Kidney tubule cell (primary cell): ENCODE measurements around the gene SLC40A1.
A peak's percentile ranks its signal among the peaks of the same experiment; 100 is the strongest.

Source experiments
- DNase-seq: peaks from one replicate; pipeline ENCODE4 v3.0.0-alpha.2; 2018; ENCODE audit warnings: low spot score

Gene SLC40A1

DNA sequence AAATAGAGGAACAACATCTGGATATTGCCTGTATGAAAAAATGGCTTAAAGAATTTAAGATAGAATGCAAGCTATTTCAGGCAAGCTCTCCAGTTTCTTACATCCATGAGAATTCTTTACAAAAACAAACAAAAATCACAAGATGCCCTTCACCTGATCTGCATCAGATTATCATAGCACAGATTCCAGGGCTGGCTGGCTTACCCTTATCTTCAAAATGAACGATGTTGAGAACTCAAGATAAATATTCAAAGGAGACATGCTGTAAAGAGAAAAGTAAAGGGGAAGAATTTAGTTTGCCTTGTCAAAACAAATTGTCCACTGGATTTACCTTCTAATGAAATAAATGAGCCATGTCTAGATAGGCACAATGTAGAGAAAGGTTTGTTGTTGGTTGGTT lies 18.7 kb upstream of the SLC40A1 start:
- no peak for DNase-seq

DNA sequence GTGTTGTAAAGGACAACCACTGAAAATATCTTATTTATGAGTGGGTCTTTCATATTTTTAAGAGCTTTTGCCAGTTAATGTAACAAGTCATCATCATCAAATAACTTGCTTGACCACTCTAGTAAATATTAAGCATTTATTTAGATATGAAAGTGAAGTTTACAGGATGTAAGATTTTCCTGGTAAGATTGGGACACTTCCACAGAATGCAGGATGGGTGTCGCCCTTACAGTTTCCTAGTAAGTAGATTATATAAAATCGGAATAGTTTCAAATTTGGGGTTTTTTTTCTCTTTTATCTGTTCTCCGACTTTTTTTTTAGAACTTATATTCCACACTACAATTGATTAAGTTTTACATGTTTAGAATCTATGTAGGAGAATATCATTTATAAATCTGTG lies 14.8 kb upstream of the SLC40A1 start:
- no peak for DNase-seq

DNA sequence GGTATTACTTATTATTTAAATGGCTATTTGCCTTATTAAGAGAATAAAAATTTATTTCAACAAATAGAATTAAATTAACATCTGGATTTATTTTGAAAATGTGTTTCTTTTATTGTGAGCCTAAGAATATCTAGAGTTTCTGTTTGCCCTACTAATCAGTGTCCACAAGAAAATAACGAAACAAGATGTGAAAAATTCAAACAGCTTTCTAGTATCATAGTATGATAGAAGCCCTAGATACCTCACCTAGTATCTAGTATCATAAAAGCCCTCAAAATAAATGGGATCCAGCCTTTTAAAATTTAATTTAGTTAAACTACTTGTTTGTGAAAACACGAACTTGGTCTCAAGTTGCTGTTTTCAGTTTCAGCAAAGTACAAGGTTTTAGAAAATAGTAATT lies 13.7 kb upstream of the SLC40A1 start:
- no peak for DNase-seq

DNA sequence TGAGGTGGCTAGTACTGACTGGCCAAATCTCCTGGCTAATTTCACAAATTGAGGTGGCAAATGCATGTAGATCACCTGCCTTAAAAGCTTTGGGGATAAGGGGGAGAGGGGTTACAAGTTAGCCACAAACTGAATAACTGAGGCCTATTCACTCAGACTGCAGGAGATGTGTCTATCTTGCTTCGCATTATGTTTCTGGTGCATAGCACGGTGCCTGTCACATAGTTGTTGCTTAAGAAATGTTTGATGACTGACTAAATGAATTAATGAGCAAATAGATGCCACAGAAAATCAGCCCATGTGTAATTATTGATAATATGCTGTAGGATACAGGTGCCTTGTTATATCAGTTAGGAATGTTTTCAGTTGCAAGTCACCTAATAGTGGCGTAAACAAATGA lies 12.5 kb upstream of the SLC40A1 start:
- DNase-seq: no peak

DNA sequence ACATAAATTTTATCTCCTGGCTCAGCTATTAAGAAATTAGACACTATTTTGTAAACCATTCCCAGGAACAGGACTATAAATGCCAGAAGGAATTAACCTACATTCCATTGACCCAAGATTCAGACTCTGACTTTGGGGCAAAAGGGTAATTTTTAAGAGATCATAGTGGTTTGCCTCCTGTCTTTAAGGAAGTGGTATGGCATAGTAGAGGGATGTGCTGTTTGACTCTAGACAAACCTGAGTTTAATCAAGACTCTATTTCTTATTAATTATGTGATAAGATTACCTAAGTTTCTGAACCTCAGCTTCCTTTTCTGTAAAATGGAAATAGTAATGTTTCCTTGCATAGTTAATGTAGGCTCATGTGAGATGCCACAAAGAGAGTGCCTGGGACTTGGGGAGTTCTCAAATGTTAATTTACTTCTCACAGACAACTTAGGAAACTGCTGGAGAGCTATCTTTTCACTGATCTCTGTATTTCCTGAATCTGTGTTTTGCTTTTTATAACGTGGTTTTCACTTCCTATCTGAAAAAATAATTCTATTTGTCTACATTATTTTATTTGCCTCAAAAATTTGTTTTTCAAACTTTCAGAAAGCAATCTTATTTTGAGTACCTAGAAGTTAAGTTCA lies 11.9 kb upstream of the SLC40A1 start:
- DNase-seq: no peak

DNA sequence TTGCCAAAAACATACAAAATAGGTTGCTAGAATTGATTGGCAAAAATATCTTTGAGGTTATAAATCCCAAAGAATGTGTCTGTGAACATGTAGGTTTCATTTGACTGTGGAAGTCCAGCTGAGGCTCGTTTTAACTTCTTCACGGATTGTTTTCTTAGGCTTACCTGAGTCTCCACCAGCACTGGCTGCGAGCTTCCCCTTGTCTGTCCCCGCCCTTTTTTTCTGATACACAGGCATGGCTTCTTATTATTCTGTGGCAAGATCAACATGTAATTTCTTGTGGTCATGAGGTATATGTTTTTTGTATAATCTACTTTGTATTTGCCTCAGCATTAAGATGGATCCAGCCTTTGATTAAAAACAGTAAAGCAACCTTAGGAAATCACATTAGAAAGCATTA lies 7.2 kb upstream of the SLC40A1 start:
- DNase-seq: no peak

DNA sequence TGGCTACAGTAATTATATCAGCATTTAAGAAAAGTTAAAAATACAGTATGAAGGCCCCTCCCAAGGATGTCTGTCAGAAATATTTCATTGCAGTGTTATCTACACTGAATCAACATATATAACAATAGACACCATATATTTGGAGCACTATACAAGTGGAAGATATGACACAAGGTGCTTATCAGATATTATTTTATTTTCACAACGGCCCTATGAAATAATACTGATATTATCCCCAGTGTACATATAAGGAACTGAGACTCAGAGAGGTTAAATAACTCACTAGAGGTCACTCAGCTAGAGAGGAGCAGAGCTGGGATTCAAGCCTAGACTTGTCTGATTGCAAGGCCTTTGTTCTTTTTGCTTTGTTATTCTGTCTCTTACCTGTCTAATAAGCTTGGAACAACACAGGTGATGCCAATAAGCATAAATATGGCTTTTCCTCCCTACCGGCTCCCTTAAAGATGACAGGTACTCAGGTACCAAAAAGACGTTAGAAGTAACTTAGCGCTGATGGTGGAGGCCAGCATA lies 4.7 kb upstream of the SLC40A1 start:
- no peak for DNase-seq

DNA sequence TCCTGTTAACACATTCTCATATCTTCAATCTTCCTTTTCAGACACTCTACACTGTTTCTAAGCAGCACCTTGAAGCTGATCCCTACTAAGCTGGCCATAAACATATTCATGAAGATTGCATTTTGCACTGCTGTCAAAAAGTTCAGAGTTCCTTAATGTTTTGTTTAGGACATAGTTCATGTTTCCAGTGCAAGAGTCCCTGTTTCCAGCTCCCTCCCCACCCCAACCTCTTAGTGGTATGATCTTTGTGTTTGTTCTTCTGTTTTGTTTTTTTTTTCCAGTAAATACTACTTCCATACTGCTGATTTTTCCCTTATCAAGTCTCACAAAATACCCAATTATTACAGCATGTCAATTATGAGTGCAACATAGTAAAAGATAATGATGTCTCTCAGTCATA lies 4.1 kb upstream of the SLC40A1 start:
- DNase-seq: no peak

DNA sequence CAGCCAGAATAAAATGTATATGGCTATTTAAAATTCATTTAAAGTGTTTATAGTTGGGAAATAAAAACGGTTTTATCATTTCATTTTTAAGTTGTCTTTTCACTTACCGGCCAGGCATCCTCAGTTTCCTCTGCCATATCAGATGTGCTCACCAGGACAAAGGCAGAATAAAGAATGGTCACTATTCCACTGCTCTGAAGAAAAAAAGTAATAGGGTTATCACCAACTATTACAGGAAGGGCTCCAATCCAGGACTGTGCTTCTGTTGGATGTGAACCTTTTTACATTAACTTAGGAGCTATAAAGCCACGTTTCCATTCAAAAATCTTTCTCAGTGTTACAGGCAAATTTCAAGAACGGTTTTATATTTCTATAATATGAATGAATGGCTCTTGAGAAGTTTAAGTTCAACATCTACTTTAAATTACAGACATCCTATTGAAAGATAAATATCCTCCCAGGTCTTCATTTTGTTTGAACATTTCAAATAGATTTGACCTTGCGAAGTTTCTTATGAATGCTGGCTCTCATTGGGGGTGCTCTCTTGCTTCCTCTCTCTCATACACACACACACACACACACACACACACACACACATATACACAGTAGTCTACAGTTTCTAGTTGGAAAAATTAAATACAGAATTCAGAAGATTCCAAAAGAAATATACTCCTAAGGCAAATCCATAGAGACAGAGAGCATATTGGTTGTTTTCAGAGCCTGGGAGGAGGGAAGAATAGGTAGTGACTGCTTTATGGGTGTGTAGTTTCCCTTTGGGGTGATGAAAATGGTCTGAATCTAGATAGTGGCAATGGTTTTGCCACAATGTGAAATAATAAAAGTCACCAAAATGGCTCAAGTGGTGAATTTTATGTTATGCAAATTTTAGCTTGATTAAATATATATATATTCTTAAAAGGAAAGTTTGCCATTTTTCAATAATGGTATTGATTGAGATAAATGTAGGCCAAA lies 2.9 kb upstream of the SLC40A1 start:
- DNase-seq: no peak

DNA sequence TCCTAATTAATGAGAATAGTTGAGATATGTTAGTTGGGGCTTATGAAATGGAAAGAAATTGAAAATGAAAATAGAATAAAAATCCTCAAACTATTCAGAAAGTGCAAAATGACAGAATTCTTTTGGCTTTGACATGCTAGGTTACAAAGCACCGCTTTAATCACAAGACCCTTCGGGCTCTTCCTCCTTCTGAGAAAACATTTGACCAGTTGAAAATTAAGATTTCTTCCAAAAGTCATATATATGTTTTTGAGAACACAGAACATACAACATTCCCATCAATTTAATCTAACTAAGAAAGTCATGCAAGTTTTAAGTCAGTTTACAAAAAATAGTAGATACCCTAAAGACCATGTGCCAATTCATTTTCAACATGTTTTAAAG lies 2.2 kb upstream of the SLC40A1 start:
- no peak for DNase-seq

DNA sequence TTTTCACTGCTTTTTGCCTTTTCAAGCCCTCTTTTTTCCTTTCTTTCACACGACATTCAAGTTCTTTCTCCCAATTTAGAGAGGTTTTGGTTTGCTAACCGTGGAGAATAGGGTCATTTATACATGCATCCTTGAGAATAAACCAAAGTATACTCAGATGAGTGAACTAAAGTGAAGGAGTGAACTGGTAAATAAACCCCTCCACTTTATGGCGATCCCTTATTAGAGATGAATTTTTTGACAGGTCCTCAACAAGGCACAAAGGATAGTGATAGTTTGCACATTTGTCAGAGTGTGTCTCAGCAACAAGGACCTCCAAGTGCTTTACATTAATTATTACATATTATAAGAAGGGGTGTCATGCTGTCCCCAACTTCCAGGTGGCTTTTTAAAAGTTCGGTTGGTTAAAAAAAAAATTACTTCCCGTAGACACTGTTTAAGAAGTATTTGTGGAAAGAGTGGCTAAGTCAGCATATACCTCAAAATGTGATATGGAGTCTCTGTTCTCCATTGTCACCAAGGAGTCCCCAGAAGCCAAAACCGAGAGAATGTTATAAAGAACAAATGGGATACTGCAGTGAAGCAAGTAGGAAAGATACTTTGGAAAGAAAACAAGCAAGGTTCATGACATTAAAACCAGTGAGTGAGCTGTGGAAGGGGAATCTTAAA lies 1.7 kb upstream of the SLC40A1 start:
- DNase-seq: no peak

DNA sequence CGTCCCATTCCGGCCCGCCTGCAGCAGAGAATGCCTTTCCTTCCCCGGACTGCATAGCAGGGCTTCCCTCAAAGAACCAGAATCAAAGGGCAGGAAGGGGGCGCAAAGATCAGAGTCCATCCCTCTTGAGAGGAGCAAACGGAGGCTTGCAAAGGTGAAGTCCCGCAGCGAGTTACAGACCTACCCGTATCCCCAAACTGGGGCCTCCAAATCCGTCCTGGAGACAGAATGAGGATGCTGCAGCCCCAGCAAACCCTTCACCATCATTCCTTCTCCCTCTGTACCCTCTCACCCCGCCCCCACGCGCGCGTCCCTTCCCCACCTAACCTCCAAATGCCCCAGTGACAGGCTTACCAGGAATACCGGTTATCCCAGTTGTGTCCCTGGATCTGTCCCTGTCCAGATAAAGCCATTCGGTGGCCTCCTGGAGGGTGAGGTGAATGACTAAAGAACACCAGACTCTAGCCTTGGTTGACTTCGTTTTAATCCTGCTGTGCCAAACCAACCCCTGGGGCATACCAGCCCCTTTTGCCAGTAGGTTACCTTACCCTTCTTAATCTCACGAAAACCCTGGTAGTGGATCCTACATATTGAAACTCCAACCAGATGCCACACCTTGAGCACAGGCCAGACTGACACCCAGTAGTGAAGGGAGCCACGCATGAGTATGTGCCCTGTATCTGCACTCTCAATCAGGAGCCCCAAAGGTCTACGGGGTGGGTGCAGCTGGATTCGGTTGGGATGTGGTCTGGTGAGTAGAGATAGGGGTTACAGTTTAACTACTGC lies 961 bp upstream of the SLC40A1 start:
- DNase-seq: no peak

DNA sequence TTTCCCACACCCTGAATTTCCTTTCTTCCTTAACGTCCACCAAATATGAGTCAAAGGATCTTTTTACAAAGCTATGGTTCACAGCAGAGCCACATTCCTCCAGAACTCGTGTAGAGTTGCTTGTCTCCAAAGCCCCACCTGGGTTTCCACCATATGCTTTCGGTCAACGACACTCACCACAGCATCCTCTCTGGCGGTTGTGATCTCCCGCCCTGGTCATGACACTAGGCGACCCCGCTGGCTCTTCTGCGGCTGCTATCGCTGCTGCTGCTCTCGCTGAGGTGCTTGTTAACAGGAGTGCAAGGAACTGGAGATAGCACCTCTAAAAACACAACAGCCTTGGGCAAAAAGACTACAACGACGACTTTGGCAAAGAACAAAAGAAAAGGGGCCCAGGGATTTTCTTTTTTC lies 340 bp downstream of the SLC40A1 start:
- peak; percentile 32 for DNase-seq

DNA sequence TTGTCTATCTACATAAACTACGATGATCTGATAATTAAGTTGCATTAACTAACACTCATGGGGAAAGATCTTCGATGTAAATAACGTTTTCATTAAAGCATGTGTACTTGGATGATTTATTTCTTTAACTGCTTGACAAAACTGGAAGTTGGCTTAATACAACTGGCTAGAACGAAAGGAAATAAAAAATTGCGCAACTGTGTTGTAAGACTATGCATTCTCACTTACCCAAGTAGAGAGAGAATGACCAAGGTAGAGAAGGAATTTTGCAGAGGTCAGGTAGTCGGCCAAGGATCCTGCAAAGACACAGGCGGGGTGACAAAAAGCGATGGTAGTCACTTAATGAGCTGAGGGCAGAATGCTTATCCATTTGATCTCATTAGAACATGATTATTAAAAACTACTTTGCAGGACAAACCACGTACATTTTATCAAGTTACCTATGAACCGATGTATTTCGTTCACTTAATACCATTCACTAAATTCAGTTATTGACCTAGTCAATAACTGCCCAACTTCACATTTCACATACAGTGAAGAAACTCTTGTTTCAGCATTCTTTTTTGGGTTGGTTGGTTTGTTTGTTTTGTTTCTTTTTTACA lies 900 bp downstream of the SLC40A1 start:
- peak; percentile 20 for DNase-seq

DNA sequence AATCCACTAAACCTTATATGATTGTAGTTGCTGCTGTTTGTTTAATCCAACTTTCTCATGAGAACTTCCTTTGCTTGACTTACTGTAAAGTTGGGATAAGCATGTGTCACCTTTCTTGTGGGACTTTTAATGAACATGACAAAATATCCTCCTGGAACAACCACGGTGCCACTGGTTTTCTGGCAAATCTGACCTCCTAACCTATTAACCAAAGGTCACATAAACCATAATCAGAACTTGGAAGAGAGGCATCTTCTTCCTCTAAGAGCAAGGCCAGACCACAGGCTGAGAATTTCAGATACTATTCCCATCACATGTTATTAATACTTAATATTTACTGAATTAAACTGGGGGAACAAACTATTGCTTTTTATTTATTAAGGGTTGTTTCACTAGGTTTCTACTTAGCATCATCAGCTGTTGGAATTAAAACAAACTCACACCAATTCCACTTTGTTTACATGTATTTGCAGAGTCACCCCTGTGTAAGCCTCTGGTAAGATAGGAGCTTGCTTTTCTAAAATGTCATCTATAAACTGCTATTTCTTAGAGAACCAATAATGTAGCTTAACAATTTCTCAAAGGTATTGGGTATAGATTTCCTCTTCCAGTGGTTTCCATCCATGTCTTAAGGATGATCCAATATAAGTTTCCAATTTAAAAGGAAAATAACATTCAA lies 2.2 kb downstream of the SLC40A1 start:
- DNase-seq: no peak

DNA sequence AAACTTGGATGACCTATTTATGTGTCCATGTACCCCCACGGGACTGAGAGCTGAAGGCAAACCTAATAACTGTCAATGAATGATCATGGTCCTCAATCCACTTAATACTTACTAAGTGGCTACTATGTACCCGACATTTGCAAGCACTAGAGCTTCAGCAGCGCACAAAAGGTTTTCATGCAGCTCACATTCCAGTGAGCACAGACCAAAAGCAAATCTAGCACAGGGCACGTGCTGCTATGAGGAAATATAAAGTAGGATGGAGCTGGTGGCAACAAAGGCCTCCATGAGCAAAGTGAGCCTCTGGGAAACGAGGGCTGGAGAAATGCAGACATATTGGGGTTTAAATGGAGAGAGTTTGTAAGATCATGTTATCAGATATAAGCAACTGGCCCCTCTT lies 3.5 kb downstream of the SLC40A1 start:
- peak; percentile 7 for DNase-seq

DNA sequence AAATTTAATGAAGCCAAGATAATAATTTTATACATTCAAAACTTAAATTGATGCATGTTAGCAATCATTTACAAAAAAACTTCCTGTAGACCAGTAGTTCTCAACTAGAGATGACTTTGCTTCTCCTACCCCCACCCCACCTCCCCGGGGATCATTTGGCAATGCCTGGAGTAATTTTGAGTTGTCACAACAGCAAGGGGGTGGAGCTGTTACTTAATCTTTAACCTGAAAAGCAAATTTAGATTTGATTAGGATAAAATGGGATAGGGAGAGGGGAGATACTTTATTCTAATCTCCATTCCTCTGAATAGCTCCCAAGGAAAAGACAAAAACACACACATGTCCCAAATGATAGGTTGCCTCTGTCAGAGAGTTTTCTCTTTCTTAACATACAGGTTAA lies 4.2 kb downstream of the SLC40A1 start:
- no peak for DNase-seq

DNA sequence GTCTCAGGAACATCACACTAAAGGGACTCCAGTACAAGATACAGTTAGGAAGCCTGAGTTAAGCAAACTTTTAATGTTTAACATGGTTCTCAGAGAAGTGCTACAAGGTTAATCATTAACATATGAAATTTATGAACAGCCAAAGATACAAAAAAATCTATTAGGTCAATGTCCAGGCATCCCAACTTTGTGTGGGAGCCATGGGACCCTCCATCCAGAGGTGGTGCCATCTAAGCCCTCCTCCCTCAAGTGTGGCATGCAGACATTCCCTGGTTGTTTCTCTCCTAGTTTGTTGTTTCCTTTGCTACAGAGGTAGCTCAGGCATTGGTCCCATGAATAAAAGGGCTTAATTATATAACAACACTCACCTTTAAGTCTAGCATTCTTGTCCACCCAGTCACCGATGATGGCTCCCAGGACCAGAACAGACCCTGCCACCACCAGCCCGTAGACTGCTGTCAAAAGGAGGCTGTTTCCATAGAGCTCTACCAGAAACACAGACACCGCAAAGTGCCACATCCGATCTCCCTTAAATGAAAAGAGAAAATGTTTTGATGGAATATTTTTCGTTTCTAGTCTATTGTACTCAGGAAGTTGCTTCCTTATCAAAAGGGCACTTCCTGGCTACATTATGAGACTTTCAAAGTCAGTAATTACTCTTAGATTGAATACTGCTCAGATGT lies 5.7 kb downstream of the SLC40A1 start:
- DNase-seq: peak; percentile 88

DNA sequence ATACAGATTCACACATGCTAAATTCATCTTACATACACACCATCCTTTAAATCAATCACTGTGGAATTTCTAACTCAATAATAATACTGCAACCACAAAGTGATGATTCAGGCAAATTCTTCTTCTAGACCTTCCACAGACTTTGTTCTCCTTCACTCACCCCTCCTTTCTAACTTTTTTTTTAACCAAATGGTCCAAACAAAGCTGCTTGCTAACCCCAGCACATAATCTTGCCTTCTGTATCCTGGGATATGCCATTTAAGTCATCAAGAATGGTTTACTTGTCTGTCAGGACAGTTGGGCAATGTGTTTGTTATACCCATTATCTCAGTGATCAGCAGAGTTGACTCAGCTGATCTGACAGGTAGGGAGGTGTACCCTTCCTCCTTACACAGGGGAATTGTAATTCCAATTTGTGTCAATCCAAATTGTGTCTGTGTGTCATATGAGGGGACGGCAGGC lies 10.0 kb downstream of the SLC40A1 start:
- peak; percentile 73 for DNase-seq

DNA sequence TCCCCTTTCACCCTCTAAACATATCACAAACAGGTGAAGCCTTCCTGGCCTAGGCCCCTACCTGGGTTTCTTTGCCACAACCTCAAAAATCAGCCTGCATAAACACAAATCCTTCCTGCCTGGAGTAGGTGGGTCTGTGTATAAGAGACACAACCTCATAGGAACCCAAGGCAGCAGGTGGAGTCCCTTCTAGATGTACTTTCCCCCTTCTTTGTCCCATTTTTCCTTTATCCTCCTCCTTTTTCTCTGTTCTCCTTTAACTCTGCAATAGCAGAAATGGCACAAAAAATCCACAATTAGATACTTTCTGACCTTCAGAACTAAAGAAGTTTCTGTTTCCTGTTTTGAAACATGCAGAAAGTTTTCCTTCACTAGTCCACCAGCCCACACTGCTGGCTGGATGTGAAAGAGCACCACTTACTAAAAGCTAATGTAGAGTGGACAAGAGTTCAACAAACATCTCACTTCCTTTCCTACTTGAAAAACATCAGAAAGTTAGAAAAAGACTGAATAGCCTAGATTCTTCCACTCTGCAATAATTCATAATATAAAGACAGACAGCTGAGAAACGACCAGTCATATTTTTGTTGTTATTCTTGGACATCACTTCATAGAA lies 11.2 kb downstream of the SLC40A1 start:
- no peak for DNase-seq
